GM19463 (cell line): ENCODE data around the gene YARS2.

ENCODE experiments used
- ATAC-seq: cut with Tn5 transposase; IDR thresholded peaks from one replicate; pipeline ENCODE4 v1.9.1; 2021; ENCODE audit warnings: mild to moderate bottlenecking, moderate library complexity; ENCODE audit not compliant: unreplicated experiment

Gene YARS2

DNA sequence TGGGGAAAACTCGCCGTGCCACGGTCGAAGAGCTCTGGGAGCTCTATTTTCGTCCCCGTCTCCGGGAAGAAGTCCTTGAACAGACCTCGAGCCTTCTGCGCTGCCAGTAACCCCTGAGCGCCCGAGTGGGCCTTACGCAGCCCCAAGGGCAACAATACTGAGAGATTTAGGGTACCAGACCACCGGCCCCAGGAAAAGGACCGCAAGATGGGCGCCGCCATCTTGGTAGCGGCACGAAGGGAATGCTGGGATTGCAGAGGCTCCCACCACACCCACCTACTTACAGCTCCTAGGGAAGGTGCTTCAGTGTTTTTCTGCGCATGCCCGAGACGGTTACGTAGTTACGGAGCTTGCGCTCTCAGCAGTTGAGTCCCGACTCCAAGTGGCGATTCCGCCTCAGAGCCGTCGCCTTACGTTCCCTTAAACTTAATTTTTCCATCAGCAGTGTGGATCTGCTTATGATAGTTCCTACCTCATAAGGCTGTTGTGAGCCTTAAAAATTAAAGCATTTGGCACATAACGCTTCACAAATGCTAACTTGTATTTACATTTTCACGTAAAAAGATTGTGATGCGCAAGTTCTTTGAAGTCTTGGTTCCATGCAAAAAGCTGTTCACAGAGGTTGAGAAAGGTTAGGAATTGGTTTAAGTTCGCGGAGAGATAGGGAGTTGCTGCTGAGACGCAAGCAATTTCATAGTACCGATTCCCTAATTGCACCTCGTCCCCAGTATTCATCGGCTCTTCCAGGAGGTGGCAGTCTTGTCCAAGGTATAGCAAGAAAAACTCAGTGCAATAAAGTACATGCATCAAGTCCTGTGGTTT is at the start of gene YARS2:
Gene YARS2, minus strand, starts transcription at position 244 of the 822 bp plus-strand sequence. Its CDS starts 23 bp downstream, at position 221.
- ATAC-seq: peak; percentile 84

- no peak for ATAC-seq
Measured at GRCh38 chr12:32804301-32804700, 48.6 kb upstream of the YARS2 start.

DNA sequence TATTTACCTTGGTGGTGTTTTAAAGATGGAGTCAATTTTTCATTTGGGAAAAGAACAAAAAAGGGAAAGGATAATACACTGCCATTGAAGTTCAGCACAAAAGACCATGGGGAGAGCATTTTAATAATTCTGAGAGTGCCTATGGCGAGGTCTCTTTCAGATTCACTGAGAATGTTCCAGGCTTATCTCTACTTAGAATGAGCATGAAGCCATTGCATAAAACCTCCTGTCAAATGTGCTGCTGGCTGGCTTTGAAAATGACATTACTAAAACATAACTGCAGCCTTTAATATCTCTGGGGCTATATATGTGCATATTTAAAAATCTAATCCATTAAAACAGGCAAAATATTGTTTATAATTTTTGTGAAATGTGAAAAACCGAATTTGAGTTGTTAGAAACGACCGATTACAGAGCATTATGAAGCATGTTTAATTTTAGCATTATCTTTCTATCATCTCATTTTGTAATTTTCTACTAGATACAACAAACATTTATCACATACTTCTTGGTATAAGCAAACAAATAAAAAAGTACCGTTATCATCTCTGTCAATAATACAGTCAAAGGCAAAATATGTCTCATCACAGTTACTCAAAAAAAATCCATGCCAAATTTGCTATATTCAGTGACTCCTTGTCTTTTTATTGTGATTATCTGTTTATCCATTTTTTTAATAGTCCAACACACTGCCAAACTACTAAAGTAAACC is 45.7 kb upstream of the YARS2 start:
- no peak for ATAC-seq

DNA sequence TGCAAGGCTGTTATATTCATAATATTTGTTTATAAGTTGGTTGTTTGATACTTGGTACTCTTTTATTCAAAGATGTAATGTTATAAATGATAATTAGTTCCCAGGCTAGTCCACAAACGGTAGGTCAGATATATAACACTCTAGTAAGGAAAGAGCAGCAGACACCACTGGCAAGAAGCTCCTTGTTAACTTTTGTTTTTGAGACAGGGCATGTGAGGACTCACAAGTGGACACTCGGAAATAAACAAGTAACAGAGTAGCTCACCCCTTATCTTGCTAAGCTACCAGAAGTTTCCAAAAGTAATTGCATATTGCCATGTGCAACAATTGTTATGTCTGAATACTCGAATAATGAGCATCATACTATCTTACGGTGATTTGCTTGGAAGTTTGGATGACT is 38.6 kb upstream of the YARS2 start:
- no peak for ATAC-seq

DNA sequence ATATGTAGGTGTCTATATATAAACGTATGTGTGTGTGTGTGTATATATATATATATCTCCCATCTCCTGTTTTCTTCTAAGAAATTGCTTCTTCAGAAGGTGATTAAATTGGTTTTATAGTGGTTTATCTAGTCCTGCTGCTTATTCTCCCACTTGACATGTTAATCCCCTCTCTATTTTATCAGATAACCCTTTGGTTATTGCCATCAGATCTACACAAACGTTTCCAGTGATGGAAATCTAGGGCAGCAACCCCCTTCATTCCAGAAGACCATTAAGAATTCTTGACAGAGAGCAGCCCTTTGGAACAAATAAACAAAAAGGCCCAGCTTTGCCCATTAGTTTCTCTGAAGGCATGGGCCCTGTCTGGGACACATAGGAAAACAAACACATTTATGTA is 34.2 kb upstream of the YARS2 start:
- no peak for ATAC-seq

DNA sequence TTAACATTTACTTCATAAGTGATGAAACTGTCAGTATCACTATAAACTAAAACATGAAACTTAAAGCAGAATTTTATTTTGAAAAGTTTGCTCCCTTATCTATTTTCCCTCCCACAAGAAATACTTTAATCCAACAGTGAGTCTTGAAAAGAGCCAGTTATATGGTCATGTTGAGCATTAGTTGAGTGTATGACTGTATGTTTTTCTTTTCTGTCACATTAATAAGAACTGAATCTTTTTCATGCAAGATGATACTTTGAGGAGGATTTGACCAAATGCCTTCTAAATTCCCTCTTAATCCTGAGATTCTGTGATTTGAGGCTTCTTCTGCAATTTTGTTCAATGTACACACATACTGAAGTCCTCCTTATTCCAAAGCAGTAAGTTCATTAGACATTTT is 33.7 kb upstream of the YARS2 start:
- no peak for ATAC-seq

GRCh38 chr12:32788405-32788804 is 32.7 kb upstream of the YARS2 start:
- peak; percentile 42 for ATAC-seq

DNA sequence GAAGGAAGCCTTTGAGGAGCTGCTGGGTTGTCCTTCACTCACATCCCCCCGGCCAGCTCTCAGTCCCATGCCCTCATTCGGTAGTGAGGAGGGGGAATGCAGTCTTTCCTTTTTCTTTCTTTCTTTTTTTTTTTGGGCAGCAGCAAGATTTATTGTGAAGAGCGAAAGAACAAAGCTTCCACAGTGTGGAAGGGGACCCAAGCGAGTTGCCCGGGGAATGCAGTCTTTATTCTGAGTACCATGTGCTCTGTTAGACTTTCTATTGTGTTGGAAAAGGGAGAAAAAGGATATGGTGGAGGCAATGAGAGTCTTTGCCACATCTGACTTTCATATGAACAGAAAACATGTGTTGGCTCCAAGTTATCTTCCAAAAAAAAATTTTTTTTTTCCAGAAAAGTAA is 29.9 kb upstream of the YARS2 start:
- no peak for ATAC-seq

GRCh38 chr12:32783029-32783428 is 27.3 kb upstream of the YARS2 start:
- ATAC-seq: no peak

DNA sequence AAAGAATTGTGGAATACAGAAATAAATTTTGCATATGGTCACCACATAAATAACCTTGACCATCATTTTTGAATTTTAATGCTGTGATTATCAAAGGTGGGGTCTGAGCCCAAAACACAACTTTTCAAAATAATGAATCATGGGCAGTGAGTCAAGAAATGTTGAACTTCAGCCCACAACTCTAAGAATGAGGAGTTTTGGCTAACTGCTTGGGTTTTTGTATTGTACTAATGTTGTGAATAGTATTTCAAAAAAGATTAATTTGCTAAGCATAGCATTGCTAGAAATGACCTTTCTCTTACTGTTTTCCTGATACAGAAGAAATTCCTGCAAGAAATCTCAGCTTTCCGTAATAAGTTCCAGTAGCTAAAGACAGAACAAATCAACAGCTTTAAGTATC is 24.4 kb upstream of the YARS2 start:
- no peak for ATAC-seq

- ATAC-seq: no peak
Measured at GRCh38 chr12:32777691-32778175, 22.0 kb upstream of the YARS2 start.

DNA sequence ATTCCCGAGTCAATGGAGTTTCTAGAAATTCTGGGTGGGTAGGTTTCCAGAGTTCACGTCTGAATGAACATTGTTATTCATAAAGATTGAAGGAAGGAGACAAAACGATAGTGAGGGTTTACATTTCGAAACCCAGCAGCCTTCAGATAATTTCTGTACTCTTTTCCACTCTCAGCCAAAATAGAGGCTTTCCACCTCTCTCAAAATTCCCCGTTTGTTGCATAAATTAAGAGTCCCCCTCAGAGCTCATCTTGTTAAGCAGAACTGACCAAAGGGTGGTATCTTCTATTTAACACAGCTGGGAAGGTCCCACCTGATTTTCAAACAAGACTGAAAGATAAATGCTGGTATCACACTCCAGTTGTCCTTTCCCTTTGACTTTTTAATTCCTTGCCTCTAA is 21.5 kb upstream of the YARS2 start:
- ATAC-seq: peak; percentile 71

DNA sequence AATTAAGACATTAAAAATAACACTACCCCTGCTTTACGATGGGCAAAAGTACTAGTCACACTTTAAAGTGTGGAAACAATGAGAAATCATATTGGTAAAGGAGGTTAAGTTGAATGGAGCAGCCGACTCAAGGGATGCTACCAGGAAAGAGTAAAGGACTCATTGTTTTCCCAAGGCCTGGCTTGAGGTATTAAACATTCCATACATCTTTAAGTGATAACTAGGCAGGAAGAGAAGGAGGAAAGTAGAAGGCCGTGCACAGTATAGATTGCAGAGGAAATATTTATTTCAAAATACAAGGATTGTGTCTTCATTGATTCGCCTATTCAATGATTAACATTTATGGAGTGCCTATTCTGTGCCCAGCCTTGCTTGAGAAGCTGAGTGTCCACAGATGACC is 20.6 kb upstream of the YARS2 start:
- ATAC-seq: no peak

DNA sequence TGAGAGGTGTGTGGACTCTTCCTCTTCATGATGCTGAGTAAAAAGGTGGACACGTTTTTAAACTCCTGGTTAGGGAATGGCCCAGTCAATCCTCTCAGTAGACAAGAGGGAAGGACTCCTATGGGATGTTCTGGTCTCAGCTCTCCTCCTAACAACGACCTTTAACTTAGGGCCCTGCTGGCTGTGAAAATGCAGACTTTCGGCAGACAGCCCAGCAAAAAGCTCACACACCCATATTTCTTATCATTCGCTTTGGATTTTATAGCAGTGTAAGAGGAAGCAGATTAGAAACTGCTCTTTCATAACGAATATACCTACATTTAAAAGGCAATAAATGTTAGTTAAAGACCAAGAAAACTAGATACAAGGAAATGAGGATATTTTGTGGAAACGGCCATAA is 18.0 kb upstream of the YARS2 start:
- no peak for ATAC-seq

GRCh38 chr12:32770141-32770540 is 14.4 kb upstream of the YARS2 start:
- ATAC-seq: no peak

GRCh38 chr12:32768518-32768917 is 12.8 kb upstream of the YARS2 start:
- ATAC-seq: no peak

GRCh38 chr12:32765906-32766305 is 10.2 kb upstream of the YARS2 start:
- ATAC-seq: no peak

GRCh38 chr12:32761716-32762115 is 6.0 kb upstream of the YARS2 start:
- ATAC-seq: peak; percentile 56

DNA sequence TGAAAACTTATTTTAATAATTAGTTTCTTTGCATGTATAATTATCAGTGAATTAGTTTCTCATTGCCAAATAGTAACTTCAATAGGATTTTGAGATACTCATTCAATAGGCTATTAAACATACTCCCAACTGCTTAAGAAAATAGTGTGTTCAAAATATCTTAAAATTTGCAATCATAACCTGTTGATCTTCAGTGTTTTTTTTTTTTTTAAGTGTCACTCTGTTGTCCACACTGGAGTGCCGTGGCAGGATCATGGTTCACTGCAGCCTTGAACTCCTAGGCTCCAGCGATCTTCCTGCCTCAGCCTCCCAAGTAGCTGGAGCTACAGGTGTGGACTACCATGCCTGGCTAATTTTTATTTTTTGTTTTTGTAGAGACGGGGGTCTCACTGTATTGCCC is 1.5 kb upstream of the YARS2 start:
- no peak for ATAC-seq

- ATAC-seq: no peak
Measured at GRCh38 chr12:32756476-32757066, 874 bp upstream of the YARS2 start.

- peak; percentile 70 for ATAC-seq
Measured at GRCh38 chr12:32755051-32755653, 545 bp downstream of the YARS2 start.
